BJ (cell line): ENCODE results near the gene ACVR1. TPM values are rescaled to one million over a fixed set of nuclear protein-coding genes. Genes with fewer than 3 reads are reported as not detected.

ENCODE experiments used
- CTCF ChIA-PET: fragments of 350-600 bp; formaldehyde crosslinking; extraction: SDS; loops from one replicate; lab custom pipeline; 2021; ENCODE audit warnings: antibody characterized with exemption, inconsistent platforms; lab: Yijun Ruan, JAX
- POLR2A ChIA-PET: fragments of 300-600 bp; sonication (Branson Sonifier 250); formaldehyde crosslinking; extraction: SDS; loops from one replicate; lab custom pipeline; 2021; ENCODE audit warnings: antibody characterized with exemption; lab: Charles Lee
- DNase-seq: peaks from one replicate; pipeline ENCODE4 v3.0.0-alpha.2; 2011; ENCODE audit warnings: low read depth
- H3K27me3 ChIP-seq: 2 replicates; pipeline ENCODE4 v1.6.0; 2011; ENCODE audit warnings: low read length; ENCODE audit not compliant: control insufficient read depth, insufficient read depth
- H3K36me3 ChIP-seq: 2 replicates; pipeline ENCODE4 v1.5.1; 2011; ENCODE audit warnings: low read length; ENCODE audit not compliant: control insufficient read depth, insufficient read depth
- H3K4me3 ChIP-seq: 2 replicates; pipeline ENCODE4 v1.5.1; 2011; ENCODE audit warnings: low read depth, mild to moderate bottlenecking, control low read depth, low read length
- polyA plus RNA-seq: library from polyadenylated mRNA; depleted of rRNA; stranded (reverse); fragments of >200 nt; gene quantifications from 2 replicates; pipeline ENCODE4 v1.2.3, GENCODE V29; 2011
- TF ChIP-seq, protein P1 (sequence below): IDR thresholded peaks from 2 replicates; pipeline ENCODE4 v1.5.1; 2011; ENCODE audit warnings: low read depth, mild to moderate bottlenecking, control low read depth, inconsistent platforms, low read length, moderate library complexity; ENCODE audit not compliant: insufficient read depth

ACVR1 gene
- polyA plus RNA-seq, 1 experiment = 28.5 TPM

DNA sequence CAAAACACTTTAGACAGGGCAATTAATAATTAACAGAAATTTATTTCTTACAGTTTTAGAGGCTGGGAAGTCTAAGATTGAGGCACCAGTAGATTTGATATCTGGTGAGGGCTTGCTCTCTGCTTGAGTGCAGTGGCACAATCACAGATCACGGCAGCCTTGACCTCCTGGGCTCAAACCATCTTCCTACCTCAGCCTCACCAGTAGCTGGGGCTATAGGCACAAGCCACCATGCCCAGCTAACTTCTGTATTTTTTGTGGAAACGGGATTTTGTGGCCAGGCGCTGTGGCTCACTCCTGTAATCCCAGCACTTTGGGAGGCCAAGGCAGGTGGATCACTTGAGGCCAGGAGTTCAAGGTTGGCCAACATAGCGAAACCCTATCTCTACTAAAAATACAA is 29.0 kb upstream of the ACVR1 start:
- CTCF ChIA-PET = interaction anchor here (0.6 kb wide), 1 partner anchor 286 kb away, joined by 3 read pairs; no protein-coding TSS in a partner anchor

DNA sequence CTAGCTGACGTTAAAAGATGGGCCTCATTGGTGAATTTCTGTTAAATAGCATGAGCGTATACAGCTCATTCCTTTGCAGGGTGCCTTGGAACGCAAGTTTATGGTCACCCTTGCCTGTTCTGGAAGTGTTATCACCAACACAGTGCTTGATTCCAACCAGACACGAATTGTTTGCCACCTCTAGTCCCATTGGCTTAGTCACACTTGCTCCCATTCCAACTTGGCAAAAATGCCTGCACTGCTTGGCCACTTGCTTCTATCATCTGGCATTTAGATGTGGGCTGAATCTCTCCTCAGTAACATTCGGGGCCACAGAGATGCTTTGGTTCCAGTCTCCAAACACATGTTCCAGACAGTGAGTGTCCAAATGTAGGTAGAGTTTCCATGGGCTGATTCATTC is 27.5 kb upstream of the ACVR1 start:
- Histone ChIP-seq H3K36me3 (no peaks in the 10 kb centered on the region), H3K27me3 (no peaks in the 10 kb centered on the region), H3K4me3 (no peak overlapping the region)
- DNase-seq = no peak
- CTCF ChIA-PET = interaction anchor here (1.1 kb wide), 1 partner anchor 27 kb away, joined by 4 read pairs; no protein-coding TSS in a partner anchor
- POLR2A ChIA-PET = no interaction called here
- TF ChIP-seq, protein P1, sequence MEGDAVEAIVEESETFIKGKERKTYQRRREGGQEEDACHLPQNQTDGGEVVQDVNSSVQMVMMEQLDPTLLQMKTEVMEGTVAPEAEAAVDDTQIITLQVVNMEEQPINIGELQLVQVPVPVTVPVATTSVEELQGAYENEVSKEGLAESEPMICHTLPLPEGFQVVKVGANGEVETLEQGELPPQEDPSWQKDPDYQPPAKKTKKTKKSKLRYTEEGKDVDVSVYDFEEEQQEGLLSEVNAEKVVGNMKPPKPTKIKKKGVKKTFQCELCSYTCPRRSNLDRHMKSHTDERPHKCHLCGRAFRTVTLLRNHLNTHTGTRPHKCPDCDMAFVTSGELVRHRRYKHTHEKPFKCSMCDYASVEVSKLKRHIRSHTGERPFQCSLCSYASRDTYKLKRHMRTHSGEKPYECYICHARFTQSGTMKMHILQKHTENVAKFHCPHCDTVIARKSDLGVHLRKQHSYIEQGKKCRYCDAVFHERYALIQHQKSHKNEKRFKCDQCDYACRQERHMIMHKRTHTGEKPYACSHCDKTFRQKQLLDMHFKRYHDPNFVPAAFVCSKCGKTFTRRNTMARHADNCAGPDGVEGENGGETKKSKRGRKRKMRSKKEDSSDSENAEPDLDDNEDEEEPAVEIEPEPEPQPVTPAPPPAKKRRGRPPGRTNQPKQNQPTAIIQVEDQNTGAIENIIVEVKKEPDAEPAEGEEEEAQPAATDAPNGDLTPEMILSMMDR = no peak

More for the DNA sequence above, 29.0 kb upstream of the ACVR1 start:
- H3K4me3 ChIP-seq = no peak overlapping the region
- TF ChIP-seq, protein P1 = no peak
- DNase-seq = no peak
- POLR2A ChIA-PET = no interaction called here
- no peaks in the 10 kb centered on the region for H3K27me3 ChIP-seq
- no peaks in the 10 kb centered on the region for H3K36me3 ChIP-seq

DNA sequence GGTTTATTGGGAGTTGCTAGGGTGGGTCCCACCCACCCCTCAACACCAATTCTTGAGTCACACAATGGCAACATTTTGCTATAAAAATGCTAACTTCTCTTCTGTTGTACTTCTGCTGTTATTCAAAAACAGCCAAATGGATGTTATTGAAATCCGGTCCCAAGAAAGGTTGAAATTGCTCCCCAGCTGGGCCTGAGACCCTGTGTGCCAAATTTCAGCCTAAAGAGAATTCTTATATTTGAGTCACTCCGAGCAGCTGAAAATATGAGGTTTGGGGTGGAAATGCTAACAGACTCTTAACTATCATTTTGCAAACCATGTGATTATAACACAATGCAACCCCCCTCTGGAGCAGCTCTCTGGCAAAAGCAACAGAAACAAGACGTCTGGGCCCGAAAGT is 27.0 kb upstream of the ACVR1 start:
- TF ChIP-seq, protein P1 = no peak
- Histone ChIP-seq H3K36me3 (no peaks in the 10 kb centered on the region), H3K27me3 (no peaks in the 10 kb centered on the region), H3K4me3 (no peak overlapping the region)
- no peak for DNase-seq
- ChIA-PET CTCF (interaction anchor here (1.1 kb wide), 1 partner anchor 28 kb away, joined by 4 read pairs; no protein-coding TSS in a partner anchor), POLR2A (no interaction called here)

DNA sequence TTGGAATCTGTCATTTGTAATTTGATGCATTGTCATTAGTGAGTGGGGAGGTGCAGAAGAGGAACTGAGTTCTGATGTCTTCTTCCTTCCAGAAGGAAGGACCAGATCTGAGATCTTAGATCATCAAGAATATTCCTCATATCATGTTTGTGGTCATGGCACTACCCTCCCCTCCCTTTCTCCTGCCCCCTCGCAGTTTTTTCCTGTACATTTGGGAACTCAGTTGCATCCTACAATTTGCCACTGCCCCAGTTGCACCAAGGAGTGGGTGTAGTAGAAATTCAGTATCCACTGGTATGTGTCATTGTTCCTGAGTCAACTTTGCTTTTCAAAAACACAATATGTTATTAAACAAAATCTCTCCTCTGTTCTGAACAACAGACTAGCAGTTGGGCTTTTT is 26.6 kb upstream of the ACVR1 start:
- TF ChIP-seq, protein P1 = no peak
- Histone ChIP-seq H3K27me3 (no peaks in the 10 kb centered on the region), H3K36me3 (no peaks in the 10 kb centered on the region), H3K4me3 (no peak overlapping the region)
- DNase-seq = no peak
- CTCF ChIA-PET = interaction anchor here (1.1 kb wide), 1 partner anchor 28 kb away, joined by 4 read pairs; no protein-coding TSS in a partner anchor
- POLR2A ChIA-PET = interaction anchor here (0.7 kb wide), 1 partner anchor 14 kb away, joined by 7 read pairs; no protein-coding TSS in a partner anchor

DNA sequence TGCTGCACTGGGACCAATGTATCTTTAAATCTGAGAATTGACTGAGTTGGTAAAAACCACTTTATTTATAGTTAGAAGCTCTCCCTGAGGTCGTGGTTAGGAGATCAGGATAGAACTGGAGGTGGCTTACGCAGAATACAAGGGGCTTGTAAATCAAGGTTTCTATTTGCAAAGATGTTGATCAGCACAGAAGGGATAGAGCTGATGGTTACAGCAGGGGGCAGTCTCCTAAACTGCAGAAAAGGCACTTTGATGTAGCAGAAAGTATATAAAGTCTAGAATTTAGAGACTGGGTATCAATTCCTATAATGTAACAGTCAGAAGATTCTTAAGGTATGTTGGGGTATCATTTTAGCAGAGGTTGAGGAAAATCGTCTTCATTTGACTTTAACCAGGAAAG is 25.2 kb upstream of the ACVR1 start:
- POLR2A ChIA-PET = no interaction called here
- DNase-seq = no peak
- no peaks in the 10 kb centered on the region for H3K27me3 ChIP-seq
- H3K4me3 ChIP-seq = no peak overlapping the region
- CTCF ChIA-PET = no interaction called here
- TF ChIP-seq, protein P1 = 0 out of 2 replicates have a peak, but pooled peaks have one; percentile 18
- no peaks in the 10 kb centered on the region for H3K36me3 ChIP-seq
